Activated T-helper 1 cell treated with anti-CD3 and anti-CD28 coated beads, Interleukin-2, amount 50 U/mL, for 16 hours (primary cell): ENCODE measurements around the gene FOXL3.
A peak's percentile ranks its signal among the peaks of the same experiment; 100 is the strongest.

ENCODE experiments used
- DNase-seq, 2 donors: peaks; one replicate each; pipeline ENCODE4 v3.0.0-alpha.2; 2020; ENCODE audit warnings: low read depth in 1 of 2, low spot score in 1 of 2

The FOXL3 gene

GRCh38 chr7:318878-319661 lies 29.1 kb downstream of the FOXL3 start:
- DNase-seq: no peak

- no peak for DNase-seq
Measured at GRCh38 chr7:320297-320696, 30.3 kb downstream of the FOXL3 start.

- DNase-seq: peak; percentile 82 to 83
Measured at GRCh38 chr7:322111-322671, 32.2 kb downstream of the FOXL3 start.

- DNase-seq: no peak
Measured at GRCh38 chr7:322708-323111, 32.7 kb downstream of the FOXL3 start.

- no peak for DNase-seq
Measured at GRCh38 chr7:323410-323809, 33.4 kb downstream of the FOXL3 start.

GRCh38 chr7:324011-324410 lies 34.0 kb downstream of the FOXL3 start:
- no peak for DNase-seq

- no peak for DNase-seq
Measured at GRCh38 chr7:325051-325798, 35.3 kb downstream of the FOXL3 start.

- no peak for DNase-seq
Measured at GRCh38 chr7:325811-326210, 35.8 kb downstream of the FOXL3 start.

- DNase-seq: no peak
Measured at GRCh38 chr7:326273-326672, 36.3 kb downstream of the FOXL3 start.

GRCh38 chr7:326809-327232 lies 36.9 kb downstream of the FOXL3 start:
- DNase-seq: no peak

GRCh38 chr7:327233-327931 lies 37.4 kb downstream of the FOXL3 start:
- DNase-seq: no peak

GRCh38 chr7:327991-328702 lies 38.2 kb downstream of the FOXL3 start:
- DNase-seq: no peak

GRCh38 chr7:329691-330281 lies 39.8 kb downstream of the FOXL3 start:
- no peak for DNase-seq

- DNase-seq: no peak
Measured at GRCh38 chr7:330511-331230, 40.7 kb downstream of the FOXL3 start.

- DNase-seq: no peak
Measured at GRCh38 chr7:332020-332517, 42.1 kb downstream of the FOXL3 start.

GRCh38 chr7:332646-333392 lies 42.8 kb downstream of the FOXL3 start:
- peak; percentile 83 to 93 for DNase-seq

GRCh38 chr7:333393-333764 lies 43.4 kb downstream of the FOXL3 start:
- DNase-seq: no peak

GRCh38 chr7:334618-335357 lies 44.8 kb downstream of the FOXL3 start:
- no peak for DNase-seq
